ENCODE data around the gene ZNF609. TPM values are rescaled to one million over a fixed set of nuclear protein-coding genes. Genes with fewer than 3 reads are reported as not detected.

ZNF609 gene
- total and polyA plus RNA-seq, 2 of the 13 experiments (the other 11 are each of a cell fraction or from before 2014, with no cell fraction given), result 8.9 to 9.9 TPM

- 67% methylated on average over 1 of the region's 1 CpG for WGBS (ENCODE audit: low lambda C conversion rate)
- intact Hi-C loops (cut with micrococcal nuclease; ENCODE audit: unreplicated experiment) (loop anchor here (5.0 to 10.0 kb wide), 4 partner anchors 38 to 446 kb away; no protein-coding TSS in a partner anchor), in situ Hi-C loops (cut with HindIII; ENCODE audit: extremely low pct_ligation_motif_present, low pct_unique_long_range_greater_than_20kb) (loop anchor here (10.0 kb wide), 1 partner anchor 216 kb away; no protein-coding TSS in a partner anchor)
- Histone ChIP-seq H3K79me2 (ENCODE audit: insufficient read depth, low read length) (no peaks in the 10 kb centered on the region), H3K27ac (ENCODE audit: extremely low read length, insufficient read depth, low read length) (no peak overlapping the region), H3K4me2 (ENCODE audit: low read depth, low read length) (no peak overlapping the region), H3K27me3 (ENCODE audit: control insufficient read depth in 1 of 2, insufficient read depth in 2 of 2, low read length in 2 of 2) (no peaks in the 10 kb centered on the region), H3K9ac (ENCODE audit: insufficient read depth, low read depth, low read length) (no peak overlapping the region), H3K36me3 (replicated peaks in 1 of 2; ENCODE audit: control insufficient read depth in 1 of 2, insufficient read depth in 2 of 2, low read length in 2 of 2) (no peaks in the 10 kb centered on the region), H3K4me3 (replicated peaks in 1 of 3; ENCODE audit: insufficient read depth in 1 of 3, low read depth in 2 of 3, low read length in 3 of 3) (no peak overlapping the region), H3K4me1 (ENCODE audit: insufficient read depth, low read length) (peaks cover 42% of the 10 kb centered on the region), H2AFZ (ENCODE audit: low read length) (no peak overlapping the region), H3K9me3 (ENCODE audit: low read length) (no peaks in the 10 kb centered on the region), H4K20me1 (ENCODE audit: insufficient read depth, low read length) (no peaks in the 10 kb centered on the region)
- ChIA-PET POLR2A (interaction anchor here (0.5 to 2.3 kb wide), 5 partner anchors 8 to 252 kb away, joined by 3 to 17 read pairs (median 5); no protein-coding TSS in a partner anchor), CTCF (ENCODE audit: low intra/inter-chr PET ratio, low total read pairs) (no interaction called here)
- DNase-seq (ENCODE audit: low spot score) (no peak), FAIRE-seq (no peak), ATAC-seq (no peak)
- BruUV-seq (replicated peaks), result no TSS peak
- TF ChIP-seq ZNF652 (CRISPR knock-in tag; IDR thresholded peaks at IDR 0.05; ENCODE audit: borderline replicate concordance, low read depth) (no peak), ZNF547 (CRISPR knock-in tag; IDR thresholded peaks at IDR 0.05) (no peak), CEBPB (IDR thresholded peaks at IDR 0.05; ENCODE audit: borderline replicate concordance, low read depth, low read length) (no peak), NONO (IDR thresholded peaks at IDR 0.05) (no peak), NONO (CRISPR knock-in tag; conservative IDR thresholded peaks at IDR 0.05) (no peak), HCFC1 (IDR thresholded peaks at IDR 0.05; ENCODE audit: low read depth, low read length) (no peak), CBX1 (IDR thresholded peaks at IDR 0.05; ENCODE audit: low read depth) (no peak), TBP (CRISPR knock-in tag; IDR thresholded peaks at IDR 0.05) (no peak), ZNF878 (CRISPR knock-in tag; IDR thresholded peaks at IDR 0.05) (no peak), ZNF646 (CRISPR knock-in tag; IDR thresholded peaks at IDR 0.05) (no peak), ZNF792 (CRISPR knock-in tag; IDR thresholded peaks at IDR 0.05) (no peak), CEBPZ (IDR thresholded peaks at IDR 0.05; ENCODE audit: low read length) (no peak), RAD21 (CRISPR knock-in tag; IDR thresholded peaks at IDR 0.05) (no peak)
Observed at GRCh38 chr15:64650552-64650951, 190.2 kb downstream of the ZNF609 start.
